Ovary (tissue), 9 donors: ENCODE results near the gene PKD2. TPM values are rescaled to one million over a fixed set of nuclear protein-coding genes. Genes with fewer than 3 reads are reported as not detected.
"Not testable (repeated sequence)": the region's sequence is repeated elsewhere in the genome, so short reads cannot be mapped to it uniquely, and the experiment has no call there.

Experiments used
- DNase-seq, 5 donors: peaks; one replicate each; pipeline ENCODE4 v3.0.0-alpha.2; 2019 to 2020
- H3K27ac ChIP-seq, 2 donors: fragments of 200-600 bp; one replicate each; pipeline versions ENCODE4 v1.5.1 to v1.8.0; 2019 to 2022
- H3K27me3 ChIP-seq: fragments of 200-600 bp; one replicate; pipeline ENCODE4 v1.8.0; 2022
- H3K36me3 ChIP-seq: fragments of 200-600 bp; sonication (generic); one replicate; pipeline ENCODE4 v1.5.1; 2019
- H3K4me1 ChIP-seq: one replicate; pipeline ENCODE4 v1.8.1; 2013; ENCODE audit warnings: mild to moderate bottlenecking, moderate library complexity; ENCODE audit not compliant: insufficient read depth
- H3K4me3 ChIP-seq: fragments of 200-600 bp; sonication (generic); one replicate; pipeline ENCODE4 v1.5.1; 2017
- H3K9me3 ChIP-seq, 2 donors: fragments of 200-600 bp in 1 of 2; sonication (generic) in 1 of 2; one replicate each; pipeline versions ENCODE4 v1.5.1 to v1.8.1; 2013 to 2019; ENCODE audit warnings: mild to moderate bottlenecking in 1 of 2, moderate library complexity in 1 of 2
- EP300 ChIP-seq: sonication (generic); formaldehyde crosslinking; IDR thresholded peaks from one replicate; pipeline ENCODE4 v1.6.1; 2017; ENCODE audit warnings: antibody characterized with exemption
- POLR2A ChIP-seq: fragments of 450-650 bp; IDR thresholded peaks from one replicate; pipeline ENCODE4 v1.6.1; 2017; ENCODE audit warnings: antibody characterized with exemption, mild to moderate bottlenecking, moderate library complexity
- WGBS, 3 donors: extraction: QIAGEN DNeasy Blood & Tissue Kit in 1 of 3; methylation state at CpG; one replicate each; pipeline versions ENCODE4 v1.1.5 to v1.1.7; 2013 to 2017; 5-methylcytosine and 5-hydroxymethylcytosine counted together
- intact Hi-C, 4 donors: fragments of 100-400 bp; cut with DNase I; formaldehyde crosslinking; loops; one replicate each; pipeline versions ENCODE4 v1.11.0 to v1.15.1; 2022 to 2023
- polyA plus RNA-seq, 2 donors: library from polyadenylated mRNA; stranded (reverse); fragments of 200-250 nt in 1 of 2; fragments of 350-450 nt in 1 of 2; fragmentation: Illumina TruSeq in 1 of 2; extraction: RNeasy Lipid Tissue Mini Kit (QIAGEN cat#74804) in 1 of 2; gene quantifications; one replicate each; pipeline ENCODE4 v1.2.3, GENCODE V29; 2013 to 2014
- total RNA-seq, 7 donors: library from RNA; depleted of rRNA in 2 of 7; stranded (reverse); fragments of >200 nt in 2 of 7; fragmentation: NEBNext Ultra II Directional in 3 of 7; extraction: Animal tissue kit (Norgen Biotek cat#: 25700) in 3 of 7; gene quantifications; one replicate each; pipeline versions ENCODE4 v1.1.0 to v1.2.4, GENCODE V29; 2016 to 2023
- TF ChIP-seq, protein P1 (sequence below), 3 donors: fragments of 450-650 bp in 2 of 3; fragments of 200-600 bp in 1 of 3; IDR thresholded peaks; one replicate each; pipeline versions ENCODE4 v1.5.1 to v1.8.0; 2016 to 2022; ENCODE audit warnings: antibody characterized with exemption in 3 of 3, mild to moderate bottlenecking in 1 of 3
- donor health status: DM: no; HTN: no; CAD: no; lungs with moderate emphysema.
- donor health status: DM: no; HTN: no; CAD: no.
- donor health status: Bipolar disorder and iron deficiency.
- donor health status: DM: yes; HTN: yes; CAD: no.
- donor health status: DM: no; HTN: no; CAD: no.
- donor health status: DM: yes; HTN: yes; CAD: no.

Gene PKD2
- total and polyA plus RNA-seq, 9 donors, result 35.7 to 66.9 (median 52.5) TPM

DNA sequence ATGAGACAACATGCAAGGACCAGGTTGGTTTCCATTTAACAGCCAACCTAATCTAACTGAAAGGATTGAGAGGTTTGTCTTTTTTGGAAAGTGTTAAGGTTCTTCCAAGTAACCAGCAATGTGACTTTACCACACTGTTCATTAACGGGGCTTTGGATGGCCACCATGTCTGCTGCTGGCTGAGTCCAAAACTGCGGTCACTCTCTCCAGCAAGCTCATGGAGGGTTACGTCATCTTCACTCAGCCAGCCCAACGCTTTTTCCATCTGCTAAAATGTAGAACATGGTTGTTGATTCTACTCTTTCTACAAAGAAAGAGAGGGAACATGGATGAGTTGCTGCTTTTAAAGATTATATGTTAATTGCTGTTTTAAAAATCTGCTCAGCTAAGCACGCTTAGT lies 11.0 kb downstream of the PKD2 start:
- H3K4me3 ChIP-seq, result no peak overlapping the region
- intact Hi-C loops, result loop anchor here in 1 of 4 donors (5.0 kb wide), 1 partner anchor 584 kb away; no protein-coding TSS in a partner anchor
- no peak for DNase-seq

DNA sequence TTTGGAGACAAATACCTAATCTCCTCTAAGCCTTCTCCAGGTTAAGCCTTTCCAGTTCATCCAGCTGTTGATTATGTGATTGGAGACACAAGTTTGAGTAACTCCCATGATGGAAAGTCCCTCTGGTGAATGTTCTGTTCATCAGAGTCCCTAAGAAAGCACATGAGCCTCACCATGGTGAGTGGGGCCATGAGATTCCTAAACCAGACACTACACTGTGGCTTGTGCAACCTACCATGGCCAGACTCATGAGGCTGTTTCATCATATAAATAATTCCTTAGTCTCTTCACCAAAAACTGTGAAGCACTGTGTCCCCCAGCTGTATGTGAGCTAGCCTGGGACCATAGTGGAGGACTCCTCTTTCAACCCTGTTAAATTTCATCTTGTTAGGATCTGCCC lies 14.4 kb downstream of the PKD2 start:
- Histone ChIP-seq H3K27ac (no peak overlapping the region), H3K27me3 (no peaks in the 10 kb centered on the region), H3K4me1 (peaks cover 10% of the 10 kb centered on the region), H3K4me3 (no peak overlapping the region), H3K9me3 (no peaks in the 10 kb centered on the region), H3K36me3 (no peaks in the 10 kb centered on the region)
- TF ChIP-seq POLR2A, result no peak
- no peak for TF ChIP-seq EP300
- TF ChIP-seq, protein P1, sequence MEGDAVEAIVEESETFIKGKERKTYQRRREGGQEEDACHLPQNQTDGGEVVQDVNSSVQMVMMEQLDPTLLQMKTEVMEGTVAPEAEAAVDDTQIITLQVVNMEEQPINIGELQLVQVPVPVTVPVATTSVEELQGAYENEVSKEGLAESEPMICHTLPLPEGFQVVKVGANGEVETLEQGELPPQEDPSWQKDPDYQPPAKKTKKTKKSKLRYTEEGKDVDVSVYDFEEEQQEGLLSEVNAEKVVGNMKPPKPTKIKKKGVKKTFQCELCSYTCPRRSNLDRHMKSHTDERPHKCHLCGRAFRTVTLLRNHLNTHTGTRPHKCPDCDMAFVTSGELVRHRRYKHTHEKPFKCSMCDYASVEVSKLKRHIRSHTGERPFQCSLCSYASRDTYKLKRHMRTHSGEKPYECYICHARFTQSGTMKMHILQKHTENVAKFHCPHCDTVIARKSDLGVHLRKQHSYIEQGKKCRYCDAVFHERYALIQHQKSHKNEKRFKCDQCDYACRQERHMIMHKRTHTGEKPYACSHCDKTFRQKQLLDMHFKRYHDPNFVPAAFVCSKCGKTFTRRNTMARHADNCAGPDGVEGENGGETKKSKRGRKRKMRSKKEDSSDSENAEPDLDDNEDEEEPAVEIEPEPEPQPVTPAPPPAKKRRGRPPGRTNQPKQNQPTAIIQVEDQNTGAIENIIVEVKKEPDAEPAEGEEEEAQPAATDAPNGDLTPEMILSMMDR (IDR thresholded peaks at IDR 0.05), result no peak
- intact Hi-C loops, result no loop called here
- DNase-seq, result no peak

More for the DNA sequence above, 11.0 kb downstream of the PKD2 start:
- no peaks in the 10 kb centered on the region for H3K36me3 ChIP-seq
- TF ChIP-seq EP300, result no peak
- no peaks in the 10 kb centered on the region for H3K27me3 ChIP-seq
- H3K27ac ChIP-seq, result peak overlapping the region; percentile 37 to 76
- WGBS, 3 donors, result 62 to 79% (median 74%) methylated on average over 5 of the region's 5 CpGs
- H3K4me1 ChIP-seq, result peaks cover 19% of the 10 kb centered on the region
- no peaks in the 10 kb centered on the region for H3K9me3 ChIP-seq

DNA sequence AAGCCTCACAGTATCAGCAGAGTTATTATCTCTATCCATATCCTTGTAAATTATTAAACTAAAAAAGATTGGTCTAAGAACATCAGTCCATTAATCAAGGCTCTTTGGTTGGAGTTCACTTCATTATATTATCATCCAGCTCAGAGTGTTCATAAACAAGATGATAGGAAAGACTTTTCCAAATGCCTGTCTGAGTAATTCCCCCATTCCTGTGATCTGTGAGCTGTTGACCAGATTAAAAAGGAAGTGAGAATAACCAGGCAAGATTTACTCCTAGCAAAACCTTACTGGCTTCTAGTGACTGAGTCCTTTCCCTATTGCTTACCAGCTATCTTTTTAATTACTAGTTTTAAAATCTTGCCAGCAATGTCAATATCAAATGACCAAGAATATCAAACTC lies 14.9 kb downstream of the PKD2 start:
- H3K4me3 ChIP-seq, result no peak overlapping the region
- peaks cover 7% of the 10 kb centered on the region for H3K4me1 ChIP-seq
- TF ChIP-seq POLR2A, result no peak
- TF ChIP-seq EP300, result no peak
- TF ChIP-seq, protein P1 (IDR thresholded peaks at IDR 0.05), result no peak
- H3K27ac ChIP-seq, result no peak overlapping the region
- H3K27me3 ChIP-seq, result no peaks in the 10 kb centered on the region
- H3K36me3 ChIP-seq, result no peaks in the 10 kb centered on the region
- no peak for DNase-seq
- intact Hi-C loops, result no loop called here
- no peaks in the 10 kb centered on the region for H3K9me3 ChIP-seq

DNA sequence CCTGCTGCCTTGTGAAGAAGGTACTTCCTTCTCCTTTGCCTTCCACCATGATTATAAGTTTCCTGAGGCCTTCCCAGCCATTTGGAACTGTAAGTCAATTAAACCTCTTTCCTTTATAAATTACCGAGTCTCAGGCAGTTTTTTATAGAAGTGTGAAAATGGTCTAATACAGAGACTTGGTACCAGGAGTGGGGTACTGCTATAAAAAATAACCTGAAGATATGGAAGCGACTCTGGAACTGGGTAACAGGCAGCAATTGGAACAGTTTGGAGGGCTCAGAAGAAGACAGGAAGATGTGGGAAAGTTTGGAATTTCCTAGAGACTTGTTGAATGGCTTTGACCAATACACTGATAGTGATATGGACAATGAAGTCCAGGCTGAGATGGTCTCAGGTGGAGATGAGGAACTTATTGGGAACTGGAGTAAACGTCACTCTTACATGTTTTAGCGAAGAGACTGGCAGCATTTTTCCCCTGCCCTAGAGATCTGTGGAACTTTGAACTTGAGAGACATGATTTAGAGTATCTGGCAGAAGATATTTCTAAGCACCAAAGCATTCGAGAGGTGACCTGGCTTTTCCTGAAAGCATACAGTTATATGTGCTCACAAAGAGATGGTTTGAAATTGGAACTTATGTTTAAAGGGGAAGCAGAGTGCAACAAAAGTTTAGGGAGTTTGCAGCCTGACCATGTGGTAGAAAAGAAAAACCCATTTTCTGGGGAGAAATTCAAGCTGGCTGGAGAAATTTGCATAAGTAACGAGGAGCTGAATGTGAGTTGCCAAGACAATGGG lies 18.6 kb downstream of the PKD2 start:
- H3K4me3 ChIP-seq, intact Hi-C loops, H3K36me3 ChIP-seq, DNase-seq, H3K27ac ChIP-seq, H3K9me3 ChIP-seq, H3K4me1 ChIP-seq, H3K27me3 ChIP-seq: not testable (repeated sequence)
- 96 to 98% (median 97%) methylated on average over 6 of the region's 6 CpGs for WGBS, 3 donors

DNA sequence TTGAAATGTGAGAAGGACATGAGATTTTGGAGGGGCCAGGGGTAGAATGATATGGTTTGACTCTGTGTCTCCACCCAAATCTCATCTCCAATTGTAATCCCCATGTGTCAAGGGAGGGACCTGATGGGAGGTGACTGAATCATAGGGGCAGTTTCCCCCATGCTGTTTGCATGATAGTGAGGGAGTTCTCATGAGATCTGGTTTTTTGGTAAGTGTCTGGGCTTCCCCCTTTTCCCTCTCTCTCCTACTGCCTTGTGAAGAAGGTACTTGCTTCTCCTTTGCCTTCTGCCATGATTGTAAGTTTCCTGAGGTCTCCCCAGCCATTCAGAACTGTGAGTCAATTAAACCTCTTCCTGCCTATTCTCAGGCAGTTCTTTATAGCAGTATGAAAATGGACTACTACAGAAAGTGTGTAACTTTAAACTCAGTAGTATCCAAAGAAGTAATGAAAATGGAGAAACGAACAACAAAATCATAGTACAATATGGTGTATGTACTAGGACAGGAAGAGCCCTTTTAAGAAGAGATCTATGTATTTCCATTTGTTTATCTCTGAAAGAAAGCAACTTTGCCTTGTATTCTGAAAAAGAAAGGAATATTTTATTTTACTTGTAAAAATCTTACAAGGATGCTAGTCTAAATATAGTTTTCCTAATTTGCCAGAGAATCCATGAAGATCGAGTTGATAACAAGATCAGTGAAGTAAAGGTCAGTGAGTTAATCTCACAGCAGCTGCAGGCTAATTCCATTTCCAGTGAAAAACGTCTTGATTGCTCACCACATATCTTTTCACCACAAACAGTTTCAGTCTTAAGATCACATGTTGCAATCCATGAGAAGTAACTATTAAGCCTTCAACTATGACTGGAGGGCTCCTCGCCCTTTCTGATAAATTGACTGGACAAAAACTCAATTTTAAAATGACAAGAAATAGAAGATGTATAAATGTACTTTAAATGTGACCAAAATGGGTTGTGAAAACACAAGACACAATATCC lies 20.5 kb downstream of the PKD2 start:
- DNase-seq, result no peak
- intact Hi-C loops, result loop anchor here in 1 of 4 donors (2.0 kb wide), 1 partner anchor 47 kb away; no protein-coding TSS in a partner anchor
- Histone ChIP-seq H3K27me3 (no peaks in the 10 kb centered on the region), H3K27ac (no peak overlapping the region), H3K36me3 (no peaks in the 10 kb centered on the region), H3K9me3 (no peaks in the 10 kb centered on the region), H3K4me1 (no peaks in the 10 kb centered on the region), H3K4me3 (no peak overlapping the region)
- 46 to 60% (median 58%) methylated on average over 4 of the region's 4 CpGs for WGBS, 3 donors
- TF ChIP-seq POLR2A (no peak), EP300 (no peak)
- TF ChIP-seq, protein P1 (IDR thresholded peaks at IDR 0.05), result no peak
